HG03558 (cell line): ENCODE results near the gene PIEZO1.
"Not testable (repeated sequence)": the region's sequence is repeated elsewhere in the genome, so short reads cannot be mapped to it uniquely, and the experiment has no call there.

Experiments used
- ATAC-seq: cut with Tn5 transposase; IDR thresholded peaks from one replicate; pipeline ENCODE4 v1.9.1; 2021; ENCODE audit warnings: moderate number of reproducible peaks; ENCODE audit not compliant: unreplicated experiment; ENCODE audit errors: extremely low read depth

The PIEZO1 gene

GRCh38 chr16:88805887-88806393 is 20.9 kb upstream of the PIEZO1 start:
- no peak for ATAC-seq

- ATAC-seq = no peak
These were observed 20.3 kb upstream of the PIEZO1 start for GRCh38 chr16:88805340-88805715.

DNA sequence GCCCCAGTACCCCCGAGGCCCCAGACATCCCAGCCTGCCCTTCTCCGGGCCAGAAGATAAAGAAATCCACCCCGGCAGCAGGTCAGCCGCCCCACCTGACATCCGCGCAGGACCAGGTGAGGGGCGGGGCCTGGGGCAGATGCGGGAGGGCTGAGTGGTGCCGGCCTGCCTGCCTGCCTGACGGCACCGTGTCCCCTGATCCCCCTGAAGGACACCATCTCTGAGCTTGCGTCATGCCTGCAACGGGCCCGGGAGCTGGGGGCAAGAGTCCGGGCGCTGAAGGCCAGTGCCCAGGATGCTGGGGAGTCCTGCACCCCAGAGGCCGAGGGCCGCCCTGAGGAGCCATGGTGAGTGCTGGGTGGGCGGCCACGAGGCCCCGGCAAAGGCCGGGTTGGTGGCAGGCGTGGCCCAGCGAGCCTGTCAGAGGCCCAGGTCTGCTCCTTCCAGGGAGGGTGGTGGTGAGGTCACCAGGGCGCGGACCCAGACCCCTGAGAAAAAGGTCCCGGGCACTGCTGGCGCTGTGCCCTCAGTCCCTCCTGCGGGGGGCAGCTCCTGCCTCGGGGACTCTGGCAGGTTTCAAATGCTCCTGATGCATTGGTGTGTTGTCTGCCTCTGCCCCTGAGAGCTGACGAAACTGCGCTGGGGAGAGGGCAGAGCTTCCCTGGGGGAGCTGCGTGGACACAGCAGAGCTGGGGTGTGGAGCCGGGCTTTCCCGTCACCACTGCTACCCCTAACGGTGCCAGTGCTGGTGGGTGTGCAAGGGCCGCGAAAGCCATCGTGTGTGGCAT is 19.7 kb upstream of the PIEZO1 start:
- no peak for ATAC-seq

- ATAC-seq = no peak
These were observed 19.1 kb upstream of the PIEZO1 start for GRCh38 chr16:88804173-88804551.

GRCh38 chr16:88803264-88803987 is 18.4 kb upstream of the PIEZO1 start, which contains the start of gene CDT1:
CDT1 (plus strand) TSS chr16:88803789; CDS start chr16:88803832, 43 bp downstream.
- no peak for ATAC-seq

GRCh38 chr16:88800277-88800592 is 15.2 kb upstream of the PIEZO1 start:
- ATAC-seq = no peak

GRCh38 chr16:88799569-88800276 is 14.7 kb upstream of the PIEZO1 start:
- ATAC-seq = no peak

DNA sequence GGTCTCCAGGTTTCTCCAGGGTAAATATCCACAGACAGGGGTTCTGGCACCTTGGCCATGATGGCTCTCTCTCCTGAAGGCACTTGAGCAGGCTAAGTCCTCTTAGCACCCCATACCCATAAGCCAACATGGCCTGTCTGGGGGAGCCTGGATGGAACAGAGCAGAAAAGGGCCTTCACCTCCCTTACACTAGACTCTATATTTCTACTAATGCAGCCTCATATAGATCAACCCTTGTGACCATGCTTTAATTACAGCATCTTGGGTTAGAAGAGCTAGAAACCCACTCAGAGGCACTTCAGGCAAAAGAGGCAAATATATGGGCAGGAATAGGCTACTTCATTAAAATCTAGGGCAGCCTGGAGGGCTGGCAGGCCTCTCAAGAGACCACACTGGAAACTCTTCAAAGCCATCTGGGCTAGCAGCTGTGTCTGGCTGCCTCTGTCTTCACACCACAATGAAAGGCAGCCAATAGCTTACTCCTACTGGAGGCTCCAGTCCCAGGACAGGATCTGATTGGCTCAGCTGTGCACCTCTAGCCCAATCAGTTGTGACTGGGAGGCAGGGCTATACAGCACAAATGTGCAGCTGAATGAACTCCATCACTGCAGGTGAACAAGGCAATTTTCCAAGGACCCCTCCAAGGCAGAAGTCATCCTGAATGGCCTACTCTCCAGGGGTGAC is 13.9 kb upstream of the PIEZO1 start:
- no peak for ATAC-seq

DNA sequence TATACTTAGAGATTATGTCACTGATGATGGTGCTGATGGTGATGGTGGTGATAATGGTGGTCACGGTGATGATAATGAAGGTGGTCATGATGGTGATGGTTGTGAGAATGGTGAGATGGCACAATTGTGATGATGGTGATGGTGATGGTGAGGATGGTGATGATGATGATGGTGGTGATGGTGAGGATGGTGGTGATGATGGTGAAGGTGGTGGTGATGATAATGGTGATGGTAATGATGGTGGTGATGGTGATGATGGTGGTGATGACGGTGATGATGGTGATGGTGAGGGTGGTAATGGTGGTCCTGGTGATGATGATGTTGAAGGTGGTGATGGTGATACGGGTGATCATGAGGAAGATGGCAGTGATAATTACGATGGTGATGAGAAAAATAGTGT is 13.1 kb upstream of the PIEZO1 start:
- ATAC-seq = no peak

DNA sequence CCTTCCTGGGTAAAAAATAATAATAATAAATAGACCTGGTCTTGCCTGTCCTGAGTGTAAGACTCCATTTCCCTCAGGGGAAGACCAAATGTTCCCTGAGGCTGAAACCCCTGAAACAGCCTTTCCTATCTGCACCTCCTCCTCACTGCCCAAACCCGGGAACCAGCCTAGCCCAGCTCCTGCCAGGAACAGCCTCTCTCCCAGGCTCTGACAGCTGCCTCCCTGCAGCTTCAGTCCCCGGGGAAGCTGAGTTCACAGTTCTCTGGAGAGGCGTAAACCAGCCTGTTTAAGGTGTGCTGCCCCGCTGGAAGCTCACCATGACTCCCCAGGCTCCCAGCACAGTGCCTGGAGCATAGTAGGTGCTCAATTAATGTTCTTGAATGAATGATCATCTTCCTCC is 11.3 kb upstream of the PIEZO1 start:
- ATAC-seq = no peak

DNA sequence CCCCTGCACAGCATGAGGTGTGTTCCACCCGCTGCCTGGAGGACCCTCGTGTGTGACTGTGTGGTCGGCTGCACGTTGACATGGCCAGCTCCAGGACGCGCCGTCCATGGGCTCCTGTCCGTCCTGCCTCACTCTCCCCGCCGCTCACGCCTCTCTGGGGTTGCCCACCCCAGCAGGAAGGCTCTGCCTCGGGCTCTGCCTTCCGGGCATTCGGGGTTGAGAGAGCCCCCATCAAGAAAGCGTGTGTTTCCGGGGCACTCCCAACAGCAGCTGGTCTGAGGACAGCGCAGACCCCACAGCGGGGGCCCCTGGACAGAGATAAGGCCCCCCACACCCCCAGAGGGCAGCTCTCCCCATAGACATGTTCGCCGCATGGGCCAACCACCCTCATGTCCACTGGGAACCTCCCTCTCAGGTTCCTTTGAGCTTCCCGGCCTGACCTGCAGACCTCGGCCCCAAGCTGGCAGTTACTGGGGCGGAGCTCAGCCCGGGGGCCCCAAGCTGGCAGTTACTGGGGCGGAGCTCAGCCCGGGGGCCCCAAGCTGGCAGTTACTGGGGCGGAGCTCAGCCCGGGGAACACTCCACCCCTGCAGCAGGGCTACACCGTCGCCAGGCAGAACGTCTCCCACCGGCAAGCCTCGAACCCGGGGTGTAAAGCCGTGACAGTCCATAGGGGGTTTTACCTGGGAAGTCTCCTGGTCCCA is 8.4 kb upstream of the PIEZO1 start:
- no peak for ATAC-seq

GRCh38 chr16:88792668-88793250 is 7.7 kb upstream of the PIEZO1 start:
- no peak for ATAC-seq

DNA sequence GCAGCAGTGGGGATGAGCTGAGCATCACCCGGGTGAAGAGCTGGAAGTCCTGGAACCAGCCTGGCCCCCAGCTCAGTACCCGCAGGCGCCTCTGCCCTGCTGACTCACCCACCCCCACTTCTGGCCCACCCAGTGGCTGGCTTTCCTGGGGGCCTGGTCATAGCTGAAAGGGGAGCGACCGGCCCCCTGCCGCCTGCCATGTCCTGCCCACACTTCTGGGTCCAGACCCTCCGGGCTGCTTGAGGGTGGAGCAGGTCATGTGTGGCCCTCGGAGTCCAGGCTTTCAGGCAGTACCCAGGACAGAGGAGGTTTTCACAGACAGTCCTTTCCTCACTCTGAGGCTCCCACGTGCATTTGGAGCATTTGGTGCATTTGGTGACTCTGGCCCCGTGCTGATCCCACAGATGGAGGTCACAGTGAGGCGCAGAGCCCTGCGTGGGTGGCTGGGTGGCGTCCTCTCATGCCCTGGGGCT is 7.1 kb upstream of the PIEZO1 start:
- ATAC-seq = no peak

DNA sequence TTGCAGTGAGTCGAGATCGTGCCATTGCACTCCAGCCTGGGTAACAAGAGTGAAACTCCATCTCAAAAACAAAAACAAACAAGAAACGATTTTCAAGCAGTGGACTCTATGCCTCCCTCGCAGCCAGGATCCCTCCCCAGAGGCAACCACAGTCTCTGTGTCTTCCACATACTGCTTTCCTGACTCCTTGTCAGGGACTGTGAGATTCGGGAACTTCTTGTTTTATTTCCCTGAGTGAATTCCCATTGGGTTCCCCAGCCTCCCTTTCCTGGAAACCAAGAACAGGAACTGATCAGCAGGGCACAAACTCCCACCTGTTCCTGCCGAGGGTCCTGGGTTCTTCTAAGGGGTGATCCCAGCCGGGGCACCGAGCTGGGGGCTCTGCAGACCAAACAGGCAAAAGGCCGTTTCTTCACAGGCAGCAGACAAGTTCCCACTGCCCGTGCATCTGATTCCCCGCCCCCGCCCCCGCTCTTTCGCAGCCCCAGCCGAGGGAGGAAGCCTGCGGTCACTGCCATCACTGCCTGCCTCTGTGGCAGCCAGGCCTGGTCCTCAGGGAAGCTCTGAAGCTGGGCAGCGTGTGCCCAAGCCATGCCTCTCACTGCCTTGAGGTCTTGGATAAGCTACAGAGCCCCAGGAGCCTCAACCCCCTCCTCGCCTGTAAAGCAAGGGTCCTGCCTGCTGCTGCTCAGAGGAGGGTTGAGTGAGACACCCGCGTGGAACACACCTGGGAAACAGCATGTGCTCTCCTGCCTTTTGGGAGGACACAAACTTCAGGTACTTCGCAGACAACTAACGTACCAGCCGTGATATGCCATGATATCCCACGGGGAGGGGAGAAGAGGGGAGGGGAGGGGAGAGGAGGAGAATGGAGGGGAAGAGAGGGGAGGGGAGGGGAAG is 5.5 kb upstream of the PIEZO1 start:
- no peak for ATAC-seq

DNA sequence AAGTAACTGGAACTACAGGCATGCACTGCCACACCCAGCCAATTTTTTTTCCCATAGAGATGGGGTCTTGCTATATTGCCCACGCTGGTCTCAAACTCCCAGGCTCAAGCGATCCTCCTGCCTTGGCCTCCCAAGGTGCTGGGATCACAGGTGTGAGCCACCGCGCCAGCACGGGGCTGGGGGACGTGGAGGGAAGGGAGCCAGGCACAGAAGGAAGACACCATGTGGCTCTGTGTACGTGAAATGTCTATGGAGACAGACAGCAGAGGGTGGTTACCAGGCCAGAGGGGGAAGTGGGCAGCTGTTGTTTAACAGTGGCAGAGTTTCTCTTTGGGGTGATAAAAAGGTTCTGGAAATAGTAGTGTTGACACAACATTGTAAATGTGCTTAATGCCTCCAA is 4.6 kb upstream of the PIEZO1 start:
- ATAC-seq = no peak

- ATAC-seq = not testable (repeated sequence)
These were observed 3.7 kb upstream of the PIEZO1 start for GRCh38 chr16:88788749-88789148.

DNA sequence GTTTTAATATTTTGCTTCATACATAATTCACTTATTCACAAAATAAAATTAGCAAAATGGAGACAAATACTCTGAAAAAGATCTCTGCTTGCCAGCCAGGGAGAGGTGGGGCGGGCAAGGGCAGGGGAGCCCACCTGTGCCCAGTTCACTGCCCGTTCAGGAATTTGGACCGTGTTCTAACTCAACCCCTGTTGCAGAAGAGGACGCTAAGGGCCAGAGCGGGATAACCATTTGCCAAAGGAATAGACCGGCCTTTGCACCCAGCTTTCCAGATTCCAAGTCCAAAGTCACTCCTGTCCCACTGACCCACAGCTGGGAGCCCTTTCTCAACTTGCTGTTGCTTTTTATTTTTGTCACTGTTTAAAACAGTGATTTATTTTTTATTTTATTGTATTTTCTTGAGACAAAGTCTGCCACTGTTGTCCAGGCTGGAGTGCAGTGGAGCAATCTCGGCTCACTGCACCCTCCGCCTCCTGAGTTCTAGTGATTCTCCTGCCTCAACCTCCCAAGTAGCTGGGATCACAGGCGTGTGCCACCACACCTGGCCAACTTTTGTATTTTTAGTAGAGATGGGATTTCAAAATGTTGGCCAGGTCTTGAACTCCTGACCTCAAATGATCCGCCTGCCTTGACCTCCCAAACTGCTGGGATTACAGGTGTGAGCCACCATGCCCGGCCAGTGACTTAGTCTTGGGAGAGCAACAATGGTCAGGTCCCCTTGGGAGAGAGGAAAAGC is 2.7 kb upstream of the PIEZO1 start:
- ATAC-seq = no peak

GRCh38 chr16:88784856-88785105 is 239 bp downstream of the PIEZO1 start:
- ATAC-seq = no peak
